HG03457 (cell line): ENCODE results near the gene RNF14.
A peak's percentile ranks its signal among the peaks of the same experiment; 100 is the strongest.

Source experiments
- ATAC-seq: cut with Tn5 transposase; IDR thresholded peaks from one replicate; pipeline ENCODE4 v1.9.1; 2021; ENCODE audit warnings: moderate number of reproducible peaks; ENCODE audit not compliant: unreplicated experiment

The RNF14 gene, protein sequence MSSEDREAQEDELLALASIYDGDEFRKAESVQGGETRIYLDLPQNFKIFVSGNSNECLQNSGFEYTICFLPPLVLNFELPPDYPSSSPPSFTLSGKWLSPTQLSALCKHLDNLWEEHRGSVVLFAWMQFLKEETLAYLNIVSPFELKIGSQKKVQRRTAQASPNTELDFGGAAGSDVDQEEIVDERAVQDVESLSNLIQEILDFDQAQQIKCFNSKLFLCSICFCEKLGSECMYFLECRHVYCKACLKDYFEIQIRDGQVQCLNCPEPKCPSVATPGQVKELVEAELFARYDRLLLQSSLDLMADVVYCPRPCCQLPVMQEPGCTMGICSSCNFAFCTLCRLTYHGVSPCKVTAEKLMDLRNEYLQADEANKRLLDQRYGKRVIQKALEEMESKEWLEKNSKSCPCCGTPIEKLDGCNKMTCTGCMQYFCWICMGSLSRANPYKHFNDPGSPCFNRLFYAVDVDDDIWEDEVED

DNA sequence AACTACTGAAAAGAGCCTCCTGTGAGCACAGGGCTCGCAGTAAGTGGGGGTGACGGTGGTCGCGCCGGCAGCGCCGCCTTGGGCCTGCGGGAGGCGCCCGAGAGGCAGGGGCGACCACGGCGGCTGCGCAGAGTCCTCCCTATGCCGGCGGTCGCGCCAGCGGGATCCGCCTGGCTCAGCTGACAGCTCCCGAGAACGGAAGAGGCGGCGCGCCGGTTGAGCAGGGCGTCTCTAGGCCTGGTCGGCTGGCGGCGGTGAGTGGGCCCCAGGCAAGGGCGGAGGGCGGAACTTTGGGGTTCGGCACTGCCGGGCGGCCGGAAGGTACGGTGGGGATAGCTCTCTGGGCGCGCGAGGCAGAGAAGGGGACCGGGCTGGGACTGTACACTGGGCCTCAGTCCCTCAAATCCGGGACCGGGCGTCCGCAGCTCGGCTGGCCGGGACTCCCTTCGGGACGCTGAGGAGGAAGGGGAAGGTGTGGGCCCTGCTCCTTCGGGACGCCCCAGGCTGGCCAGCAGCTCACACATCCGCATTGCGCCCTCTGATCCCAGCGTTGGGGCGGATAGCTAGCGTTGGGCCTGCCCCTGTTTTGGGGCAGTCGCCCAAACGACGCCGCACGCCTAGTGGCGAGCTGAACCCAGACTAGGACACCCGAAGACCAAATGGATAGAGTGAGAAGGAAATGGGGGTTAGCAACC, at the start of gene RNF14:
RNF14 (plus strand) TSS at position 192 of the 695 bp plus-strand sequence. CDS start 4,484 bp downstream, outside the sequence.
- ATAC-seq = peak; percentile 86

DNA sequence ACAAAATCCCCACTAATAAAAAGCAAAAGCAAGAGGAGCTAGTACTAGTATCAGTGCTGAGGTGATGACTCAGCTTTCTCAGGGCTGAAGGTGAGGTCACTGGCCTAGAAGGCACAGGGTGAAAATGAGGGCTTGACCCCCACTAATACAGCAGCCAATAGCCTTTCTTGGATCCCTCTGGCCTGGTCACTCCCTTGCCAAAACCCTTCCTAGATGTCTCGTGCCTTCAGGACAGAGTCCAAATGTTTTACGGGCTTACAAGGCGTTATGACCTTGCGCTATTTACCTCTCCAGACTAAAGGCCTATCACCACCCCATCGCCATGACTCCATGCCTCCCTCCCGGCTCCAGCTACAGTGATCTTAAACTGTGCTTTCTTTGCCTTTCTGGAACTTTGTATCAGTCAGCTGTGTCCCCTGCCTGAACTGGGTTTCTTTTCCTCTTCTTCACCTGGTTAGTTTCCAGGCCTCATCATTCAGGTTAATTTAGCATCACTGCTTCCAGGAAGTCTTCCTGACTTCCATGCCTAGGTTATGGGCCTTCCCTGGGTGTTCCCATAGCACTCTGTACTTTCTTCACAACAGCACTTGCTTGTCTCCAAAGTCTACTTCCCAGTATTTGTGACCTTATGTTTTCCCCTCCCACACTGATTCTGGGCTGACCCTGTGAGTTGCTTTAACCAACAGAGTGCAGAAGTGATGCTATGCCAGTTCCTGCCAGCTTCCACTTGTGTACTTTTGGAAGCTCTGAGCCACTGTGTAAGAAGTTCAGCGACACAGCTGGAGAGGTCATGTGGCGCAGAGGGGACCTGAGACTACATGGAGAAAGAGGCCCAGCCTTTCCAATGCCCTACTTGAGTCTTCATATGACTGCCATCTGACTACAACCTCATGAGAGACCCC, 49.4 kb upstream of the RNF14 start:
- ATAC-seq = no peak

DNA sequence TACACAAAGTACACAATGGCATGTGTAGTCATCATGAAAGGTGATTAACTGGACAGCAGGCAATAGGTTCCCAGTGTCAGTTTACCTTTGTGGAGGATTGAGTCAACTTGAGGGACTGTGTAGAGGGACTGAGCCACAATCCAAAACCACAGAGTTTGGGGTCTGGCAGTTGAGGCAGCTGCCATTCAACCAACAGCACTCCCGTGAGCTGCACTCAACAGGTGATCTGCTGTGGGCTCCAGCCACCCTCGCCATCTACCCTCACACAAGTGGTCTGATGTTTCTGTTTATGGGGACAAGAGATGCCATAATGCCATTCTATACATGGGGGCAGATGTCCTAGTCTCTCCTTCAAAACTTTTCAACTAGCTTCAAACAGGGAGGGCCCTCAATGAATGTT, 48.1 kb upstream of the RNF14 start:
- ATAC-seq = no peak

DNA sequence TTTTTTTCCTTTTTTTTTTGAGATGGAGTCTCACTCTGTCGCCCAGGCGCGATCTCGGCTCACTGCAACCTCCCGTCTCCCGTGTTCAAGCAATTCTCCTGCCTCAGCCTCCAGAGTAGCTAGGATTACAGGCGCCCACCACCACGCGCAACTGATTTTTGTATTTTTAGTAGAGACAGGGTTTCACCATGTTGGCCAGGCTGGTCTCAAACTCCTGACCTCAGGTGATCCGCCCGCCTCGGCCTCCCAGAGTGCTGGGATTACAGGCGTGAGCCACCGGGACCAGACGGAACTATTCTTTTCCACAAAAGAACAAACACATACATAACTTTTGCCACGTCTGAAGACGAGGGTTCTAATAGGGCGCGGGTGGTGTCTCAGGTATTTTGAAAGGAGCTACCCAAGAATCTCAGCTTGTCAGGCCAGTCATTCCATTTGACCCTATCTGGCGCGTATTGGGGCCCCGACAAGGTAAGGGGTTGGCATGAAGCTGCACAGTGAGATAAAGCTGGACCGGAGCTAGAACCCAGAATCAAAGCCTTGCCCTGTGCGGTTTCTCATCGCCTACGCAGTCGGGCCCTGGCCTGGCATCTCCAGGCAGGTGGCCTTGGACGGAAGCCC, 46.0 kb upstream of the RNF14 start:
- peak; percentile 3 for ATAC-seq

DNA sequence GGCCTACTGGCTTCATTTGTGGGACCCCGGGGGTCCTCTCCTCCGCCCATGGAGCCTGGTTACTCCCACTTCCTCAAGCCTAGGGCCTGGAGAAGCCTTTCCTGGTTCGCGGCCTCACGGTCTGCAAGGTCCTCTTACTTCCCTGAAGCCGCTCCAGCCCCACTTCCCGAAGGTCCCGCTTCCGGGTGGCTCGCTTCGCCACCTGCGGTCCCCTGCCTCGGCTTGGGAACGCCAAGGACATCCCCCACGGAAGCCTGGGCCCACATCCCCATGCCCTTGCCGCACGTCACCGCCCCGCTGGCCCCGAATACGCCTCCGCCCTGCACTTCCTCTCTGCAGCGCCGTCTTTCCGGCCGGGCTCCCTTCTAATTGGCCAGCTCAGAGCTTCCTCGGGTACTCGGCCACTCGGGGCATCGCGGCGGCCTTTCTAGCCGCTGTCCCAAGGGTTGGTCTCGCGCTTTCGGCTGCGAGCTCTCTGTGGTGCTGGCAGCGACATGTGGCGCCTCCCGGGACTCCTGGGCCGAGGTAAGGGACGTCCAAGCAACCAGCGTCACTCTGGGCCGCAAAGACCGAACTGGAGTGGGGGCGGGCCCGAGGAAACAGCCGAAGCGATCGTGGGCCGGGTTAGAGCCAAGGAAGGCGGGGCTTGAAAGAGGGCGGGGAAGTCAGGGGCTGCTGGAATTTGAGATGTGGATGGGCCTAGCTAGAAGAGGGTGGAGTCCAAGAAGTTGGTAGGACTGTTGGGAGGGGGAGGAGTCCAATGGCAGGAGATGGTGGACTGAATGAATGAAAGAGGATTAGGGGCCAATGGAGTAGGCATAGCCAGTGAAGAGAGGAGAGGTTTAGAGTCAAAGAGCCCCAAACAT, 45.2 kb upstream of the RNF14 start, which contains the start of gene DELE1:
DELE1 (plus strand) TSS at position 424 of the 866 bp plus-strand sequence; CDS start at position 495, 71 bp downstream.
- ATAC-seq = peak; percentile 96

DNA sequence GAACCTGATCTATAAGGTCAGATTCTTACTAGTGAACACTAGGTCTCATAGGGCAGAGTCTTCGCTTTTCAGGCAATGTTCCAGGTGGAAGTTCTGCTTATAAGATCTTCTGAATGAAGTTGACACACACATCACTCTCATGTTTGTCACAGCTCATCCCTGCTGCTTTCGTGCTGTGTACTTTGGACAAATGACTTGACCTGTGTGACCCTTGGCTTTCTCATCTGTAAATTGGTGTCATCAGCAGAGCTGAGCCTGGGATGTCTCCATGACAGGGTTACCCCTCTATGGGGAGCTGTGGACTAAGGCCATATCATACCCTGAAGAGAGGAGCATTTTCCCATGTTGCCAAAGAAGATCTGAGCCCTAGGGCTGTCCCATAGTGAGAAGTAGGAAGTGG, 42.5 kb upstream of the RNF14 start:
- no peak for ATAC-seq

DNA sequence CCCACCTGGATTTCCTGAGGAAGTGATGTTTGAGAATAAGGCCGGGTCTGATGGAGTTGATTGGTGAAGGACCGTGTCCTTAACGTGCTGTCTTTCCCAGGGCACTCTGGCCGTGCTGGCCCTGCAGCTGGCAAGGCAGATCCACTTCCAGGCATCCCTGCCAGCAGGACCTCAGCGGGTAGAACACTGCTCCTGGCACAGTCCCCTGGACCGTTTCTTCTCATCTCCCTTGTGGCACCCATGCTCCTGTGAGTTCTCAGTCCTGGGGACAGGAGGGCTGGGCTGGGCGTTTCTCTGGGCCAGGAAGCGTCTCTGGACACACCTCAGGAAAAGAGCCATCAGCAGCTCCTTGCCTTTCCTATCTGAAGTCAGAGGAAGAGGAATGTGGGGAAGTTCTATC, 40.9 kb upstream of the RNF14 start:
- ATAC-seq = no peak

DNA sequence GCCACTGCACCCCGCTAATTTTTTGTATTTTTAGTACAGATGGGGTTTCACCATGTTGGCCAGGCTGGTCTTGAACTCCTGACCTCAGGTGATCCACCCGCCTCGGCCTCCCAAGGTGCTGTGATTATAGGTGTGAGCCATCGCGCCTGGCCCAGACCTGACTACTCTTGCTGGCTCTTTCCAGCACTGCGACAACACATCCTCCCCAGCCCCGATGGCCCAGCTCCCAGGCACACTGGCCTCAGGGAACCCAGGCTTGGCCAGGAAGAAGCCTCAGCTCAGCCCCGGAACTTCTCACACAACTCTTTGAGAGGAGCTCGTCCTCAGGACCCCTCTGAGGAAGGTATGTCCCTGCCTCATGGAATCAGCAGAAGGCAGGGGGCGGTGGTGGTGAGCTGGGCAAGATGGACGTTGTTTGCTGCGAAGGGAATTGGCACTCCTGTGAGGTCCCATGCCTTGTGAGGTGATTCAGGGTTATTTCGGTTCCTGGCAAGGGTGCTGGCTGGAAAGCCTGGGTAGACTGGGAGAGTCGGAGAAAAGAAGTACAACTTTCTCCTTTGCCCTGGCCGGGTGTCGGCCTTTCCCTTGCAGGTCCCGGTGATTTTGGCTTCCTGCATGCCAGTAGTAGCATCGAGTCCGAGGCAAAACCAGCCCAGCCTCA, 39.4 kb upstream of the RNF14 start:
- no peak for ATAC-seq

DNA sequence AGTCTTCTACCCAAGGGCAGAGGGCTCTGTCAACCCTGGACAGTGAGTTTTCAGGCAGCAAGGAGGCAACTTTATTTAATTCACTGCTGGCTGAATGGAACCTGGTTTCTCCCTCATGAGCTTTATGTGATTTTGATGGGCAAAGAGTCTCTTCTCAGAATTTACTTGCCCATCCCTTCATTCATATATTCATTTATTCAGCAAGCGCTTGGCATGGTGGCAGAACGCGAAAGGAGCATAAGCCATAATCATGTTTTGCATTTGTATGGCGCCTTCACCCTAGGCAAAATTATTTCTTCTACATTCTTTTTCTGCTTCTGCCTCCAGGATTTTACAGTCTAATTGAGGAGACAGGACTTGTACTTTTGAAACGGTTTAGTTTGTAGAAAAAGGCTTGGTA, 37.2 kb upstream of the RNF14 start:
- ATAC-seq = no peak

DNA sequence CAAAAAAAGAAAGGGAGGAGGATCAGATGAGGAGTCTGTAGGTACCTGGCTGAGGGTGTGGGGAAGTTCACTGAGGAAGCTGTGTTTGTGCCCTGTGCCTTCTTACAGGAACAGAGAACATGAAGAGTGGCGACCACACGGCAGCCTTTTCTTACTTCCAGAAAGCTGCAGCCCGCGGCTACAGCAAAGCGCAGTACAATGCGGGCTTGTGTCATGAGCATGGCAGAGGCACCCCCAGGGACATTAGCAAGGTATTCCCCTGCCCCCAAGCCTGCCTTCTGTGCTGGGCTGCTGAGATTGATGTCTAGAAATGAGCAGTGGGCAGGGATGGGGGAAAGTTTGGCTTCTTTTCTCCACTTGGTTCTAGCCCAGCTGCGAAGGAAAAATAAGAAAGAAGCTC, 35.8 kb upstream of the RNF14 start:
- no peak for ATAC-seq

DNA sequence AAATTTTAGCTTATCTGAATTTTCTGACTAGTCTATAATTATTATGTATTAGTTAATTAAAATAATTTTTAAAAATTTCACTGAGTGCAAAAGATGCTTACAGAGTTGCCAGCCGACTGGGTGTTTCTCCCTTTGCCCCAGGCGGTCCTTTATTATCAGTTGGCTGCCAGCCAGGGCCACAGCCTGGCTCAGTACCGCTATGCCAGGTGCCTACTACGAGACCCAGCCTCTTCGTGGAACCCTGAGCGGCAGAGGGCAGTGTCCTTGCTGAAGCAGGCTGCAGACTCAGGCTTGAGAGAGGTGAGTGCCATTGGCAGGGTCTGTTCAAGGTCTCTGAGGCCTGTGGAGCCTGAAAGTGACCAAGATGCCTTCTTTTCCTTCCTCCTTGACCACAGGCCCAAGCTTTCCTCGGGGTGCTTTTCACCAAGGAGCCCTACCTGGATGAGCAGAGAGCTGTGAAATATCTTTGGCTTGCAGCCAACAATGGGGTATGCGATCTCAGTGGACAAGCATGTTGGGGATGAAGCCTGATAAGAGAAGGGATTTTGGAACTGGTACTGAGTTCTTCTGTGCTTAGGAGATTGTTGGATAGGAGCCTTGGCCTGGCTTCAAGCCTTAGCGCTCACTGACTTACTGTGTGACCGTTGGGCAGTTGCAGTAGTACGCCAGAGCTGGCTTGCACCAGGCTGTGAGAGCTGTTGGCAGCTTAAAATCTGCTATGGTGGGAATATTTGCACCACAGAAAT, 34.6 kb upstream of the RNF14 start:
- no peak for ATAC-seq

DNA sequence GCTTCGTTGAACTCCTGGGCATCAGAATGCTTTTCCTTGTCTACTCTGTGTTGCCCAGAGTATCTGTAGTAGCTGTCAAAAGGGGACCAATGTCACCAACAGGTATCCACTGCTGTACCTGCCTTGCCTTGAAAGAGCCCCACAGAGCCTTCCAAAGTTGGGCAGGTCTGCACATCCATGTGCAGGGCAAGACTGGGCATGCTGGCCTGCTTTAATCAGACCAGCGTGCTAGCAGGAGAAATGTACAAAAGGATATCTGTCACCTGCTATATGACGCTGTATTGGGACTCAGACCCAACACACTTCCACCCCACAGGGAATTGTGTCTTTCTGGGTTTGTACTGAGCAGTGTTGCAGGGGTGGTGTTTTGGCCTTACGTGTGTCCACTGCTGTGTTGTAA, 33.4 kb upstream of the RNF14 start:
- no peak for ATAC-seq

DNA sequence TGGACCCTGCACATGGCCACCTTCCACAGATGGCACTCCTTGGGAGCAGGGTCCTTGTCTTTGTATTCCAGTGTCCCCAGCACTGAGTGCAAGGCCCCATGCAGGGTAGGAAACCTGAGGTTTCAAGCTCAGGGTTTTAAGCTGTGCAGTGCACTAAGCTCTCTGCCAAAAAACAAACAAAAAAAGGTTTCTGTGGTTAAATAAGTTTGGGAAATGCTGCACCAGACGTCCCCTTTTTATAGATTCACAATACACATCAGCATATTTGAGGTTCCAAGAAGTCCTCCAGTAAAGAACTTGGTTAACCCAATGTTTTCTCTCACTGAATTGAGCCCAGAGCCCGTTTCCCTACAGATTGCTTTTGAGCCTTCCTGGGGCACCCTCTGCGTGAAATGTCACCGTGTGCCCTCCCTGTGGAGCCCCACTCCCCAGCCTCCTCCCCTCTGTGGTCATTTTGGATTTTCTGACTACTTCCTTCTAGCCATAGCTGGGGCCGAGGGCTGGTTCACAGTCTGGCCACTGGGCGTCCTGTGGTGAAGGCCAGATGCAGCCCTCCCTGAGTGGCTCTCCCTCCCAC, 28.1 kb upstream of the RNF14 start:
- ATAC-seq = no peak

DNA sequence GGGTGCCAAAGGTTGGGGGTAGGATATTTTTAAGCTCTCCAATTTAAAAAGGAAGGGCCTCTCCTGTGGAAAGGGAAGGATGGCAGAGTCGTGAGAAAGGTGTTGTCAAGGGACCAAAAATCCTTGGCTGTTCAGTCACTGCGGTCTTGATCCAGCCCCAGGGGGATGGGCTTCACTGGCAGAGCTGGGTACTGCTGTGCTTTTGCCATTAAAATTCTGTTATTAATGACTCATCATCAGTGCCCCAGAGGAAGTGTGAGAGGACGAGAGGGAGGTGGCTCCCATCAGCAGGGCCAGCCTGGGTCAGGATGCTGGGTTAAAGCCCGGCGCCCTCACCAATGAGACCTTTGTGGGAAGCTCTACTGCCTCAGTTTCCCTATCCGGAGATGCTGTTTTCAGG, 27.6 kb upstream of the RNF14 start:
- ATAC-seq = no peak

DNA sequence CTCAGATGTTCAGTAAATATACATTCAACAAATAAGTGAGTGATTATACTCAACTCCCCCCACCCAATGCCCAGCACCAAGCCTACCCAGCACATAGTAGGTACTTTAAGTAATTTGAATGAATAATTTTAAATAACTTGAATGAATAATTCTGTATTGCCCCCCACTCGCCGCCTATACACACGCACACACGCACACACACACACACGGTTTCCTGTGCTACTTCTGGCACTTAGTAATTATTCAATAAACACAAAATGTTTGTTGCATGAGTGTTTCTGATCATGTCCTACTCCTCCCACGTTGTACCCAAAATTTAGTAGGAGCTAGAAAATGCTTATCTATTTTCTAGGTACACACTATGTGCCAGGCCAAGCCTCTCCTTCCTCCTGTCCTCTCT, 27.1 kb upstream of the RNF14 start:
- no peak for ATAC-seq

DNA sequence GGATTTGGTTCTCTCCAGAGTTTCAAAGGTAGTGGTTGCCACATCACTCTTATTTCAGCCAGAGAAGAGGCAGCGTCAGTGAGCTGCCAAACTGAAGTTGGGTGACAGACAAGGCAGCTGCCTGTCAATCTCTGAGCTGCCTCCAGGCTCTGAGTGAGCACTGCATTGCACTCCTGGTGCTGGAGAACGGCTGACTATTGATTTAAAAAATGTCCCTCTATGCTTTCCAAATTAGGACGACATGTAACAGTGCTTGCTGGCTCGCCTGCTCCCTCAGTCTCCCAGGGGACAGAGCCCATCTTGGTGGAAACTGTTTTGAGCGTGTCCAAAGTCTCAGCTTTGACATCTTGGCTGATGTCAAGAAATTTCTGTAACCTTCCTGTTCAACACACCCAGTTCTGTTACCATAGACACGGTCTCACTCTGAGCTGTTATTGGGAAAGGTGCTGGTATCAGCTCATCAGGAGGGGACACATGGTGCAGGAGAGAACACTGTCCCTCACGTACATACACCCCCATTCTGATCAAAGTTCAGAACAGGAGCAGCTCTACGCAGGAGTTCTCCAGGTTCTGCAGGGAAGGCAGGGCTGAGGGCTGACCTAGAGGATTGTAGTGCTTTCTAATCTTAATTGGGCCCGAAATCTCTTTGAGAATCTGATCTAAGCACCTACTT, 26.6 kb upstream of the RNF14 start:
- no peak for ATAC-seq

DNA sequence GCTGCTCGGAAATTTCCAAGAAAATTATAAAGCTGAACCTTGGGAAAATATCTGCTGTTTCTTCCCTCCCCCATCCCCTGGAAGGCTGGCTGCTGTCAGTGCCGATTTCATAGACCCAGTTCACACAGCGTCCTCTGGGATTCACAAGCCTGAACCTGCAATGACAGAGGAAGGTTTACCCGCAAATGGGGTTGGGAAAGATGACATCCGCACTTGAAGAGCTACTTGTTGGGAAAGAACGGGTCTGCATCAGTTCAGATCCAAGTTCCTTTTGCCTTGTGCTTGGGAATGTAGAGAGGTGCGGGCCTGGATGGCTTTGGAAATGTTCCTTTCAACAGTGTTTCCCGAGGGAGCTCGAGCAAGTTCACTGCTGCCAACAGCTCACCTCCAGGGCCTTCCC, 24.8 kb upstream of the RNF14 start:
- no peak for ATAC-seq
